Lung microvascular endothelial cell (primary cell): Measurements from ENCODE around the gene GAB2. TPM values are rescaled to one million over a fixed set of nuclear protein-coding genes. Genes with fewer than 3 reads are reported as not detected.

Experiments used
- total RNA-seq: library from RNA; depleted of rRNA; stranded (reverse); fragments of >200 nt; gene quantifications from 2 replicates; pipeline ENCODE4 v1.2.1, GENCODE V29; 2014

Gene GAB2
- total RNA-seq, 1 donor from 2014 or later: 21.2 TPM

Other genes starting within 250 kb of the GAB2 start
- 4.1 and 5.2 TPM in 2 replicates for gene KCTD21, start 229.2 kb downstream of the GAB2 start, total RNA-seq
- gene USP35, start 228.9 kb downstream of the GAB2 start, total RNA-seq: 3.9 and 5.2 TPM in 2 replicates
- 8.5 and 11.1 TPM in 2 replicates for gene NARS2, start 157.0 kb upstream of the GAB2 start, total RNA-seq